SK-N-MC (cell line): ENCODE results near the gene OR52D1.

Source experiments
- DNase-seq: peaks from one replicate; pipeline ENCODE4 v3.0.0-alpha.2; 2011; ENCODE audit warnings: low read depth, low spot score
- H3K27ac ChIP-seq: fragments of 200-600 bp; sonication (generic); 2 replicates; pipeline ENCODE4 v1.5.1; 2016; ENCODE audit warnings: mixed run types
- H3K36me3 ChIP-seq: fragments of 200-600 bp; sonication (generic); 2 replicates; pipeline ENCODE4 v1.6.1; 2017; ENCODE audit warnings: antibody characterized with exemption, low read length, mixed read lengths; ENCODE audit not compliant: insufficient read depth
- H3K4me3 ChIP-seq: fragments of 200-600 bp; sonication (generic); 2 replicates; pipeline ENCODE4 v1.5.1; 2016
- H3K9ac ChIP-seq: fragments of 200-600 bp; sonication (generic); 2 replicates; pipeline ENCODE4 v1.8.0; 2017; ENCODE audit warnings: mixed run types, mixed read lengths; ENCODE audit not compliant: insufficient read length
- H3K9me3 ChIP-seq: fragments of 200-600 bp; sonication (generic); 2 replicates; pipeline ENCODE4 v1.6.1; 2017; ENCODE audit warnings: low read depth, mild to moderate bottlenecking, antibody characterized with exemption, low read length, moderate library complexity, mixed read lengths
- EZH2 ChIP-seq: fragments of 200-600 bp; sonication (generic); IDR thresholded peaks from one replicate; pipeline ENCODE4 v1.6.1; 2017; ENCODE audit warnings: antibody characterized with exemption
- FOXP2 ChIP-seq: optimal IDR thresholded peaks from 2 replicates; pipeline ENCODE3; 2011; ENCODE audit warnings: mild to moderate bottlenecking, moderate library complexity; ENCODE audit not compliant: insufficient read depth; ENCODE audit errors: extremely low read length, control extremely low read depth
- POLR2AphosphoS5 ChIP-seq: IDR thresholded peaks from 2 replicates; pipeline ENCODE4 v1.6.1; 2012; ENCODE audit warnings: mild to moderate bottlenecking, low read depth, low read length, borderline replicate concordance

OR52D1 gene

GRCh38 chr11:5507177-5507932 is 18.9 kb downstream of the OR52D1 start:
- Histone ChIP-seq H3K9me3 (no peaks in the 10 kb centered on the region), H3K4me3 (no peak overlapping the region), H3K36me3 (no peaks in the 10 kb centered on the region), H3K9ac (no peak overlapping the region), H3K27ac (no peak overlapping the region)
- TF ChIP-seq EZH2, result no peak
- no peak for TF ChIP-seq POLR2AphosphoS5
- TF ChIP-seq FOXP2, result no peak
- no peak for DNase-seq

GRCh38 chr11:5507933-5508305 is 19.4 kb downstream of the OR52D1 start:
- DNase-seq, result no peak
- no peaks in the 10 kb centered on the region for H3K9me3 ChIP-seq

GRCh38 chr11:5508605-5509004 is 20.1 kb downstream of the OR52D1 start:
- no peak for TF ChIP-seq FOXP2
- no peak for TF ChIP-seq EZH2
- no peak for TF ChIP-seq POLR2AphosphoS5
- H3K9me3 ChIP-seq, result no peaks in the 10 kb centered on the region

More at GRCh38 chr11:5507933-5508305, 19.4 kb downstream of the OR52D1 start:
- Histone ChIP-seq H3K36me3 (no peaks in the 10 kb centered on the region), H3K27ac (no peak overlapping the region), H3K4me3 (no peak overlapping the region), H3K9ac (no peak overlapping the region)
- no peak for TF ChIP-seq POLR2AphosphoS5
- no peak for TF ChIP-seq EZH2
- no peak for TF ChIP-seq FOXP2

GRCh38 chr11:5509803-5510202 is 21.3 kb downstream of the OR52D1 start, which contains the start of gene UBQLN3:
Gene UBQLN3 (minus strand): TSS chr11:5509957. CDS start chr11:5509558, 399 bp downstream.
- no peak for TF ChIP-seq FOXP2
- no peak for TF ChIP-seq POLR2AphosphoS5
- no peak for TF ChIP-seq EZH2
- no peak within 1 kb of the TSS for H3K9ac ChIP-seq
- H3K9me3 ChIP-seq, result no peaks in the 10 kb centered on the region
- H3K27ac ChIP-seq, result no peak within 1 kb of the TSS
- no peak for DNase-seq
- no peak within 1 kb of the TSS for H3K4me3 ChIP-seq
- H3K36me3 ChIP-seq, result no peaks in the 10 kb centered on the region

More at GRCh38 chr11:5508605-5509004, 20.1 kb downstream of the OR52D1 start:
- no peak overlapping the region for H3K27ac ChIP-seq
- DNase-seq, result no peak
- H3K36me3 ChIP-seq, result no peaks in the 10 kb centered on the region
- no peak overlapping the region for H3K9ac ChIP-seq
- H3K4me3 ChIP-seq, result no peak overlapping the region

- Histone ChIP-seq H3K9ac (no peak overlapping the region), H3K9me3 (no peaks in the 10 kb centered on the region), H3K4me3 (no peak overlapping the region), H3K27ac (no peak overlapping the region), H3K36me3 (no peaks in the 10 kb centered on the region)
- TF ChIP-seq POLR2AphosphoS5 (no peak), FOXP2 (no peak), EZH2 (no peak)
- no peak for DNase-seq
Measured at GRCh38 chr11:5514841-5515240, 26.4 kb downstream of the OR52D1 start.

- H3K27ac ChIP-seq, result no peak within 1 kb of the TSS
- no peaks in the 10 kb centered on the region for H3K36me3 ChIP-seq
- DNase-seq, result no peak
- H3K4me3 ChIP-seq, result no peak within 1 kb of the TSS
- no peak for TF ChIP-seq POLR2AphosphoS5
- no peak within 1 kb of the TSS for H3K9ac ChIP-seq
- no peaks in the 10 kb centered on the region for H3K9me3 ChIP-seq
Measured at GRCh38 chr11:5516599-5516998, 28.1 kb downstream of the OR52D1 start, which contains the start of gene UBQLNL. Gene UBQLNL (minus strand): TSS chr11:5516699. CDS start chr11:5516441, 258 bp downstream.

- no peaks in the 10 kb centered on the region for H3K36me3 ChIP-seq
- H3K9ac ChIP-seq, result no peak overlapping the region
- TF ChIP-seq EZH2 (no peak), POLR2AphosphoS5 (no peak), FOXP2 (no peak)
- H3K4me3 ChIP-seq, result no peak overlapping the region
- no peak for DNase-seq
- H3K9me3 ChIP-seq, result no peaks in the 10 kb centered on the region
- no peak overlapping the region for H3K27ac ChIP-seq
Measured at GRCh38 chr11:5521540-5521939, 33.1 kb downstream of the OR52D1 start.

GRCh38 chr11:5522308-5522707 is 33.8 kb downstream of the OR52D1 start:
- no peak for DNase-seq
- TF ChIP-seq EZH2, result no peak
- TF ChIP-seq FOXP2, result no peak
- TF ChIP-seq POLR2AphosphoS5, result no peak
- H3K27ac ChIP-seq, result no peak overlapping the region
- no peak overlapping the region for H3K9ac ChIP-seq
- no peak overlapping the region for H3K4me3 ChIP-seq
- H3K36me3 ChIP-seq, result no peaks in the 10 kb centered on the region
- H3K9me3 ChIP-seq, result no peaks in the 10 kb centered on the region

- Histone ChIP-seq H3K9me3 (no peaks in the 10 kb centered on the region), H3K9ac (no peak overlapping the region), H3K36me3 (no peaks in the 10 kb centered on the region), H3K4me3 (no peak overlapping the region), H3K27ac (no peak overlapping the region)
- TF ChIP-seq EZH2 (no peak), POLR2AphosphoS5 (no peak), FOXP2 (no peak)
- no peak for DNase-seq
Measured at GRCh38 chr11:5524756-5525155, 36.3 kb downstream of the OR52D1 start.
